HG02885 (cell line): ENCODE results near the gene OSBPL6.
"Not testable (repeated sequence)": the region's sequence is repeated elsewhere in the genome, so short reads cannot be mapped to it uniquely, and the experiment has no call there.

Source experiments
- ATAC-seq: cut with Tn5 transposase; IDR thresholded peaks from one replicate; pipeline ENCODE4 v1.9.1; 2021; ENCODE audit warnings: mild to moderate bottlenecking; ENCODE audit not compliant: unreplicated experiment, poor library complexity

Gene OSBPL6

DNA sequence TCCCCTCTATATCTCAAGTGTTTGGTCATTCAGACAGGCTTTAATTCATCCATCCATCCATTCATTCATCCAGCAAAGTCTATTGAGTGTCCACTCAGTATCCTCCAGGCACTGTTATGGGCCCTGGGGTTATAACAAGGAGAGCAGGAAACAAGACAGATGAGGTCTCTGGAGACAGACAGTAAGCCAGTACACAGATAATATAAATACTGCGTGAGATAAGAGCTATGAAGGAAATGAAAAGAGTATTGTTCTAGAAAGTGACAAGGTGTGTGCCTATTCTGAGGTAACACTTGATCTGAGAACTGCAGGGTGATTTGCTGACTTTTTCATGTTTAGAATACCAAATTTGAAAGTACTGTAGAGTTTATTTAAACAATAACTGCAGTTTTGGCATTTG, 98.3 kb downstream of the OSBPL6 start:
- no peak for ATAC-seq

DNA sequence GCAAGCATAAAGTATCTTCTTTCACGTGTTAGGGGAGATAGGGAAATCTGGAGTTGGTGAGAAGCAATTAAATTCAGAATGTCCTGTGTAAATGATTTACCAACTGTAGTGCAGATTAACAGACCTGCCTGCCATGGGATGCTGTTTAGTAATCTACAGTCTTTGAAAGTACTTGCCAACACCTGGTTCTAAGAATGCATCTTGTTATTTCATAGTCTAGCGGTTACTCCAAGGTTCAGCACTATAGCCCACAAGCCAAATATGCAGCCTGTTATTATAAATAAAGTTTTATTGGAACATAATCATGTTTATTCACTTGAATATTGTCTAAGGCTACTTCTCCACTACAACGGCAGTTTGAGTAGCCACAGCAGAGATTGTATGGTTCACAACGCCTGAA, 100.8 kb downstream of the OSBPL6 start:
- no peak for ATAC-seq

DNA sequence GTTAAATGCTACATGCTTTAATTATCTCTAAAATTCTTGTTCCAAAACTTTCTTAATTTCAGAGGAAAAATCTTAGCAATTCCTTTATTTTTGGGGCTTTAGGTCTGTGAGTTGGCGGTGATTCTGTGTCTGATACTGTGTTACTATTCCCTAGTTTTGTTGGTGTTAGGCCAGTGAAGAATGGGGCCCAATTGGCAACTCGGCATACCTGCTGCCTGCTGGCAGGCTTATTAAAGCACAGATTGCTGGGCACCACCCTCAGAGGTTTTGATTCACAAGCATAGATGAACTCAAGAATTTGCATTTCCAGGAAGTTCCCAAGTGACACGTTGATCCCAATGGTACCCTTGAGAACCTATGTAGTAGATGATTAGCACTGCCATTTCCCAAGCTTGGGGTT, 101.6 kb downstream of the OSBPL6 start:
- no peak for ATAC-seq

DNA sequence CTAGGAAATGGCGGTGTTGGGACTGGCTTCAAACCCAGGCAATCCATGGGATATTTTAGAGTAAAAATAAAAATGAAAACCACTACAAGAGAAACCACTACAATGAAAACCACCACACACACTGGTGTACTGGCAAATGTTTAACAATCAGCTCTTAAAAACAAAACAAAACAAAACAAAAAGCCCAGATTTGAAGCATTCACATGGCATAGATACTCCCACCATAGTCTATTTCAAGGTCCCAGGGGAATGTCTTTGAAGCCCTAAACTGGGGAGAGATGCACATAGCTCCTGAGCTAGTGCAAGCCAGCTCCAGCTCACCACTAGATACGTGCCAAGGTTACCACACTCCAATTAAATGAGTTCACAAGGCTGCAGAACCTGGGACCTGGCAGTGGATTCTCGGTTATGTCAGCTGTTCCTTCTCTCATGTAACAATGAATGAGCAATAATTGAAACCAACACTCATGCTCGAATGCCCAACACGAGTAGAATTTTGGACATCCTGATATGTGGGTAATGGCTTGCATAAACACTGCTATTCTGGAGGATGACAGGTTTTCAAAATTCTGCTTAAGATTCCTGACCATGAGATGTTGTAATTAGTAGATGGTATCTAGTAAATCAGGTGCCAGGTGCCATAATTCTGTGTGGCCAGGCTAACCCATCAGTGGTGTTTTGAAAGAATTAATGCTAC, 102.2 kb downstream of the OSBPL6 start:
- no peak for ATAC-seq

DNA sequence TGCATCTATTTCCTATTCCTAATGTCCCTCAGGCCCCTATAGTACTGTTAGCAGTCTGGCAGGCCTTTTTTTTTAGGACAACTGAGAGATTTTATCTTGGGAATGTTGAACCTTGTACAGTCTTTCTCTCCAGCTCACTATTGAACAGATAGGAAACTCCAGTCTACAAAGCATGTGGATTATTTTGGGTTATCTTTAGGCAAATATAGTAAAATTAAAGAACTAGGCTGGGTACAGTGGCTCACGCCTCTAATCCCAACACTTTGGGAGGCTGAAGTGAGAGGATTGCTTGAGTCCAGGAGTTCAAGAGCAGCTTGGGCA, 102.7 kb downstream of the OSBPL6 start:
- ATAC-seq, result no peak

DNA sequence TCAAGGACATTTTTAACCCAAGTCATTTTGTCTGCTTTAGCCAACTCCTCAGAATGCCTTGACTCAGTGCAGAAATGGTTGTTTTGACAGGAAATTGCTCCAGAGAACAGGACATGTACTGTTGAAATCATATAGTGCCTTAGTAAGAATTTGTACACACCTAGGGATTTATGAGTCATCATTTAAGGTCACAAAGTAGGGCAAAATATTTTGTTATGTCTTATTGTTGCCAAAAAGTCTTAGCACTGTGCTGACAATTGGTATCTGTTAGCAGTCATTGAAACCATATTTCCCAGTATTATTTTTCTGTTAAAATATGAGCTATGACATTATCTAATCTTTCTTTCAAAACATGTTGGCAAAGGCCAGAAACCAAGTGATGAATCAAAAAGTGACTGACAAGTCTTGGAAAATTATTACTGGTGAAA, 104.5 kb downstream of the OSBPL6 start:
- ATAC-seq, result no peak

DNA sequence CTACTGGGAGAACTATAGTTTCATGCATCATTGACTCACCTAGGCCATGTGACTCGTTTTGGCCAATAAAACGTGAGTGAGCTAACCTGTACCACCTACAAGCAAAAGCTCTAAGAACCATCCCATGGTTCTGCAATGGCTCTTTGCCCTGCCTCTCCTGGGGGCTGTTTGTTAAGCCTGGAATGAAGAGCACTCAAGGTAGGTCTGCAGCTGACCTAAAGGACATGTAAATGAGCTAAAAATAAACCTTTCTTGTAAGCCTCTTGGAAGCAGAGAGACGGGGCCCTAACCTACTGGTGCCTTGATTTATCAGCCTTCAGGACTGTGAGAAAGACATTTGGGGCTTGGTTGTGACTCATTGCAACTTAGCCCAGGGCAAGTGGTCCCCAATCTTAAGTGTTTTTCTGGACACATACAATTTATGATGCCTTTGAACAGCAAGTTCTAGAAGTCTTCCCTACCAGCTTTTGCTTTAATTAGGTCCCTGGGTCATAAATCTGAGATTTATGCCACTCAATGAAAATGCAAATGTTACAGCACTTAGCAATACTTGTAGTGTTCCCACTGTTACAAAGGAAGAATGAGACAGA, 107.4 kb downstream of the OSBPL6 start:
- no peak for ATAC-seq

DNA sequence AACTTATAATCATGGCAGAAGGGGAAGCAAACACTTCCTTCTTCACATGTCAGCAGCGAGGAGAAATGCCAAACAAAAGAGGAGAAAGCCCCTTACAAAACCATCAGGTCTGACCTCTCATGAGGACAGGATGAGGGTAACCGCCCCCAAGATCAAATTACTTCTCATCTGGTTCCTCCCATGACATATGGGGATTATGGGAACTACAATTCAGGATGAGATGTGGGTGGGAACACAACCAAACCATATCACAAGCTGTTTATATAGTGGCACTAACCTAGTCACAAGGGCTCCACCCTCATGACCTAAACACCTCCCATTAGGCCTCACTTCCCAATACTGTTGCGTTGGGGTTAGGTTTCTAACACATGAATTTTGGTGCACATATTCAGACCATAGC, 110.0 kb downstream of the OSBPL6 start:
- ATAC-seq, result no peak

DNA sequence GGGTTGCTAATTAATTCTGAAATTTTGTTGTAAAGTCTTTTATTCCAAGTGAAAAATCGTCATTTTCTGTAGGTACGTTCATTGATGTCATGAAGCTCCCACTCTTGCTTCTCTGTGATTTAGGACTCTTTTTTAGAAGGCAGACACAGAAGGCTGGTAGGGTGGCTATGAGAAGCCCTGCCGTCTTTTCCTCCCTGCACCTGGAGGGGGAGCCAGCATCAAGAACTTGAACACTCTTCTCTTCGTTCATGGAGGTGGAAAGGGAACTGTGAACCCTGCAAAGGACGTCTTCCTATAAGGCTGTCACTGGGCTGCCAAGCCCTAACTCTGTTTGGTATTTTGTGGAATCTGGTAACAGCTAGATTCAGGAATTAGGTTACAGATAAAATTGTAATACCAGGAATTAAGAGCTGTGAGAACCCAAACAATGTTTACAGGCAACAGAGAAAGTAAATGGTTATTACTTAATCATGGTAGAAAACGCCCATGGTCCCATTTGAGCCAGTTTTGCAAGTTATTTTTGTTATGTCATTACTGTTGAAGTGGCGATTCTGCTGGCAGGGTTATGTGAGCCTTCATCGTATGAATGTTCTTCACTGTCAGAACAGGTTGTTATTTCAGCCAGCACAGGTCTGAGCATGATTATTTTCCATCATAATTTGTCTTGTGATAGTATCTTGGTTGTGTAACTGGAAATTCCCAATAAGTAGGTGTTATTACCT, 112.2 kb downstream of the OSBPL6 start:
- ATAC-seq, result peak; percentile 99

DNA sequence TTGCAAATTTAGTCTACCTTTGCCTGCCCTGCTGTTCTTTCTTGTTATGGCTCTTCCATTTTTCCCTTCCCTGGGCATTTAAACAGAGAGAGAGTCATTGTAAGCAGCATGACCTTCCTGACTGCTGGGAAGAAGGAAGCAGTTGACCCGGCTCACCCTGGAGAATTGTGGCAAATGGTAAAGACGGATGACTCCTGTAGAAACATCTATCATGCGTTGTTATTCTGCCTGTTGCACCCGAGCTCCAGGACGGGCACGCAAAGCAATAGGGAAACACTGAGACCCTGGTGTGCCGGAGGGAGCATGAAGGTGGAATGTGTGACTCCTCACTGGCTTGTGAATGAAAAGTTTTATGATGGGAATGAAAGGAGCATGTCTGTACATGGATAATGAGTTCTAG, 113.3 kb downstream of the OSBPL6 start:
- no peak for ATAC-seq

DNA sequence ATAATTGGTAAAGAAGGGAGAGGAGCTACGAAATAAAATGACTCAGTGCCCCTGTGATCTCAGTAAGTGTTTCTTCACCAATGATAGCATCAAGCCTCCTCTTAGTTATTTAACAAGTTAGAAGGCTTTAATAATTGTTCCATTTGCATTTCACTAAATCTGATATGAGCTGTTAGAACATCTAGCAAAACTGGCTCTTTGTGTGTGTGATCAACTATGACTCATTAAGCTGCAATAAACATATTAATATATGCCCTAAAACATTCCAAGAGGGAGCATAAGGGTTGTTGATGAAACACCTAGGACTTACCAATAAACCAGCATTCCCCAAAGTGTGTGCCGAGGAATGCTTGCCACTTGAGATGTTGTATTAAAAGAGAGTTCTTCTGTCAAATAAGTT, 115.2 kb downstream of the OSBPL6 start:
- ATAC-seq, result no peak

DNA sequence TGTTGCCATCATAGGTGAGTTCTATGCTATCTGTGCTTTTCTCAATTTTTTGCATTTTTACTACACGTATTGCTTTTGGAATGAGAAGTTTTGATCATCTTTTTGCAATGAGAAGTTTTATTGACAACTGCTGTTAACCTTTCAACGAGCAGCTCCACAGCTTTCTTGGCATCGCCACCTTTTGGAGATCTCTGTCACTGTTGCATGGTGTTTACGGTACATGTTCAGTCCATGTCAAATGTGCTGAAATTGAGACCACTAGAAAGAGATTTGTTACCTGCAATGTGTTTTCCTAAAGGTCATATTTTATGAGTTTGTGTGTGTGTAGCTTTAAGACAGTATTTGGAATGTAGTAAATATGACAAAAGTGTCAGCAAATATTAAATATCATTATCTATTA, 120.8 kb downstream of the OSBPL6 start:
- no peak for ATAC-seq

DNA sequence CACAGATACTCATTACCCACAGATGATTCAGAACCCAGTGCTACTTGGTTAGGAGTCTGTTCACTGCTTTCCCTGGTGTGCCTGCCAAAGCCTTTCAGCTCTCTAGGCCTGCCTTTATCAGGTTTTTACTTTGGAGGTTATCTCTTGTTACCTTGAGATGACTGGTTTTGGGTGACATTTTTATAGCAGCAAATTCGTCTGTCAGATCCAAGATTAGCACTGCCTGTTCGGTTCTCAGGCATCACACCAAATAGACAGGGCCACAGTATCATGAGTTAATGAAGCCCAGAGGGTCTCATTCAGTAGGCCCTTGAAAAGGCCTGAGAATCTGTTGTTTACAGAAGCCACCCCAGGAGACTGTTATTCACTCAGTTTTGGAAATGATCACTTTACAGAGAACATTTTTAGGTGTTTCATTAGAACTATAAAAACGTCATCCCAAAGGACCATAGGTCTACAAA, 121.2 kb downstream of the OSBPL6 start:
- ATAC-seq, result no peak

DNA sequence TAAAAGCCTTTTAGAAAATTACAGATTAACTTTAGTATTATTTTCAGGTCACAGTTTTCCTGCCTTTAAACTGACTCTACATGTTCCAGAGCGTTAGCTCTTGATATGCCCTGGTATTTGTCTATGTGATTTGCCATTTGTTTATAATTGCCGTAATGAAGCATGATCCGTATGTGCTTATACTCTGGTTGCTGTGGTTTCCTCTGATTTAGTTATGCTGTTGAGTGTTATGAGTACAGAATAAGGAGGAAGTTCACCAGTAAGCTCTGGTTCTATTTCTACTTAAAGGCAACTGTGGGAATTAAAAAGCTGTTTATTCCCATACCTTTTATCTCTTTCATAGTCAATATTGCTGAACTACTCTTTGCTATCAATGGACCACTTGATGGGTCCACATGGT, 123.5 kb downstream of the OSBPL6 start:
- ATAC-seq, result no peak

DNA sequence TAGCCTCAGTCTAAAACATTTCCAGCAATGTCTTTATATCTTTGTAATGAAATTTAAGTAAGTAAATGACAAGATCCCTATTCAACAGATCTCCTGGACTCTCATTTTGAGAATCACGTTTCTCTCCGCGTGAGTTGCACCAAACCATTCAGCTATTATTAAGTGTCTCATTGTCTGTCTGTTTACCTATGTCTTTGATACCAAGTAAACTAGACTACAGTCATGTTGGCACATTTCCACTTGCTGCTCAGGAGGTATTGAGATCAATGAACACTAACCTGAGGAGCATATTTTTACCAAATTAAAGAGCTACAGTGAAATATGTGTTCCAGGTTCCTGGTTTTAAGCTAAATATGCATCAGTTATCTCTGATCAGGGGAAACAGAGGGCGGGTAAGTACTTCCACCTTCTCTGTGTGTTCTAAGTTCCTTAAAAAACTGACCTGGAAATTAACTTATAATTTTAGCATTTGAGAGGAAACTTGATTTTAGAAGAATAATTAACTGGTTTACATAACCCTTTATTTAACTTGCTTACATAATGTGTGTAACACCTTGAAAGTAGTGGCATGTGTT, 125.8 kb downstream of the OSBPL6 start:
- ATAC-seq, result no peak

DNA sequence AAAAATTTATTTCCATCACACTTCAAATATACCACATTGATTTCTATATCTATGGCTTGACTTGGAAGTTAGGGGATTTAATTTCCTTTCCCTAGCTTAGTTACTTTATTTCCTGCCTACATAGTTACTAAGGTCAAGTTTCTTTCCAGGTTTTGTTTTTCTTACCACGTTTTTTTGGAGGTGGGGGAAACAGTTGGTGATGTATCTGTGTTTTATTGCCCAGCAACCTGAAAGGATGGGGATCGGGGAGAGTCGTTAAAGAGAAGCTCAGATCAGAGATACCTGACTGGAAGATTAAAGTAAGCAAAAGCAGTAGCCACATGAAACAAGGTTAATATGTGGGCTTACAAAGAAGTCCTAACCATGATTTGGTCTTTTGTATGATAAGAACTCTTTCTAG, 127.8 kb downstream of the OSBPL6 start:
- ATAC-seq, result no peak

DNA sequence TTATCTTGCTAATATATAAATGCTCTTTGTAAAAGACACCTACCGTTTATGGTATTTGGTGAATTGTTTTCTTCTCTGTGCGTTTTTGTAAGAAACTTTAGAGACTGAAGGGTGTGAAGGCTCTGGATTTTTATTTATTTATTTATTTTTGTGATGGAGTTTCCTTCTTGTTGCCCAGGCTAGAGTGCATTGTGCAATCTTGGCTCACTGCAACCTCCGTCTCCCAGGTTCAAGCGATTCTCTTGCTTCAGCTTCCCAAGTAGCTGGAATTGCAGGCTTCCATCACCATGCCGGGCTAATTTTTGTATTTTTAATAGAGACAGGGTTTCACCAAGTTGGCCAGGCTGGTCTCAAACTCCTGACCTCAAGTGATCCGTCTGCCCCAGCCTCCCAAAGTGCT, 129.0 kb downstream of the OSBPL6 start:
- ATAC-seq, result not testable (repeated sequence)

DNA sequence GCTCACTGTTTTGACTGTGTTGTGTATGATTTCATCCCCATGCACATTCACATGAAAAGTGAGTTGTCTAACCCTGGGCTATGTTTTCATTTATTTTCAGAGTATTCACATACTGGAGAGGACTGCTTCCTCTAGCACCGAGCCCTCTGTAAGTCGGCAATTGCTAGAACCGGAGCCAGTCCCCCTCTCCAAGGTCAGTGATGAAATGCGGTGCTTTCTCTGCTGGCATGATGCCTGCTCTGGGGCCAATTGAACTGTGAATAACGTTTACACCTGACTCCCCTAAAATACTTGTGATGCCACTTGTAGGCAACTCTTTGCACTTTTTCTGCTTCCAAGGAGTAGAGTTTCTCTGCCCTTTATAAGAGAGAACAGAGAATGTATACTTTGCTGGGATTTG, 129.8 kb downstream of the OSBPL6 start:
- no peak for ATAC-seq

DNA sequence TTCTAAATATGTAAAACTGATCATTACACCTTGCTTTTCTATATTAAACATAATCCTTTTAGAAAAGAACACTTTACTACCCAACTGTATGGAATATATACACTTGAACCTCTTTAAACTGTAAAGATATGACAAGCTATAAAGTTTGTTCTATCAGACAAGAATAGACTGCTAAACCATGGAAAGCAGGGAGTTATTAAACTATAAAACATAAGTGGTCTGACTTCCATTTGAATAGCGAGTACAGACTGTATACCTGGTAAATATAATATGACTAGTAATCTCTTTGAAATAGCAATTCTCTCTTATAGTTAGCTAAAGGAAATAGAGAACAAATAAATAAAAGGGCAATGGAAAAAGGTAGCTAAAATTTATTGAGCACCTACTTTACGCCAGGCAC, 131.0 kb downstream of the OSBPL6 start:
- no peak for ATAC-seq

DNA sequence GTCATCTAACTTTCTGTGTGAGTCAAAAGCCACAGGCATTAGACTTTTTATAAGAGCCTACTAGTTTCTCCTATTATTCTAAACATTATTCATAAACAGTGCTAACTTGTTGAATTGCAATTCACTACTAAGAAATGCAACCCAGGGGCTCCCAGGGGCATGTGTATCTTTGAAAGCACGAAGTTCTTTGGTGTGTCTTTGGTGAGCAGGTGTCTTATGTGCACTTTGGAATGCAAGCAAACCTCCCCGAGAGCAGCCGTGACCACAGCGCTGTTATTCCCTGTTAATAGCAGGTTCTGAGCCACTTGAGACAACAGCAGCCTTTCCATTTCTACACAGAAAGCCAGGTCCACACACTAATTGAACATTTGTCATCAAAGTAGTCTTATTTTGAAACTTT, 133.2 kb downstream of the OSBPL6 start:
- ATAC-seq, result no peak

DNA sequence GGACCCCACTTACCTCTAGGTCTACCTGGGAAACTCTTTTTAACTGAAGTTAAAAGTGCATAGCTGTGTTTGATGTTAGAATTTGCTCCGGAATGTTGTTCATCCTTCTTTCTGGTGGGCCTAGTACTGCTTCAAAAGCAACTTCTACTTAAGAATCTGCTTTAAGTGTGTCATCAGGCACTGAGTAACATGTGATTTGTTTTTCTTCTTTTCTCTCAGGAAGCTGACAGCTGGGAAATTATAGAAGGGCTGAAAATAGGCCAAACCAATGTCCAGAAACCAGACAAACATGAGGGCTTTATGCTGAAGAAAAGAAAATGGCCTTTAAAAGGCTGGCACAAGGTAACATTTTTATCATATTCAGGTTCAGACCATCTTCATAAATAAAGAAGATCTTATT, 133.7 kb downstream of the OSBPL6 start:
- ATAC-seq, result no peak
